ENCODE results near the gene SLC13A4. TPM values are rescaled to one million over a fixed set of nuclear protein-coding genes. Genes with fewer than 3 reads are reported as not detected.
"Not testable (repeated sequence)": the region's sequence is repeated elsewhere in the genome, so short reads cannot be mapped to it uniquely, and the experiment has no call there.

SLC13A4 gene
- not detected in 2 replicates for total RNA-seq
- not detected in 2 replicates for polyA plus RNA-seq
- polyA plus RNA-seq (2011; cell fraction: cytosol; rRNA removed), result not detected in 2 replicates
- not detected in 2 replicates for polyA plus RNA-seq (2011; cell fraction: nucleus; rRNA removed)
- polyA plus RNA-seq (2012), result 0.16 and 0.46 TPM in 2 replicates
- not detected in 2 replicates for polyA minus RNA-seq
- polyA minus RNA-seq (2011; cell fraction: cytosol; rRNA and poly(A)+ RNA removed), result not detected
- not detected in 2 replicates for polyA minus RNA-seq (2011; cell fraction: nucleus; rRNA and poly(A)+ RNA removed)
- Bru-seq, nascent RNA, result not detected
- BruChase-seq, experiment 1, labeled RNA remaining after a 6-hour chase, result percentile 8 among the genes with signal in this experiment
- percentile 2 among the genes with signal in this experiment for BruChase-seq, experiment 2, labeled RNA remaining after a 2-hour chase
- long read RNA-seq, partial matches to known transcripts, result 0 of 7 reads
- long read RNA-seq, other reads (novel, unspliced or antisense), result 7 of 7 reads

GRCh38 chr7:135728136-135728669 is at the start of gene SLC13A4:
TSS of gene SLC13A4 (minus strand) at chr7:135728186. CDS start at chr7:135727496, 690 bp downstream.
- Histone ChIP-seq H3K27me3 (ENCODE audit: control insufficient read depth in 2 of 2, insufficient read depth in 2 of 2, low read length in 2 of 2) (peaks cover 0 to 3% of the 10 kb centered on the region in 2 experiments), H3K4me3 (replicated peaks in 1 of 3; ENCODE audit: insufficient read depth in 1 of 3, low read depth in 1 of 3, low read length in 3 of 3) (no peak within 1 kb of the TSS), H3K36me3 (ENCODE audit: control insufficient read depth in 2 of 2, extremely low read depth in 1 of 2, insufficient read depth in 2 of 2, low read length in 2 of 2) (no peaks in the 10 kb centered on the region), H3K4me2 (ENCODE audit: insufficient read depth, low read length) (no peak within 1 kb of the TSS), H4K20me1 (replicated peaks; ENCODE audit: control insufficient read depth, extremely low read depth, insufficient read depth, low read length) (no peaks in the 10 kb centered on the region), H3K9me1 (replicated peaks; ENCODE audit: control insufficient read depth, extremely low read depth, insufficient read depth, low read length) (no peaks in the 10 kb centered on the region), H3K9me3 (replicated peaks; ENCODE audit: control insufficient read depth, insufficient read depth, low read length) (no peaks in the 10 kb centered on the region), H3K27ac (ENCODE audit: insufficient read depth, low read depth, low read length) (no peak within 1 kb of the TSS), H3K4me1 (ENCODE audit: control insufficient read depth, extremely low read depth, insufficient read depth, low read length) (no peaks in the 10 kb centered on the region), H3K79me2 (ENCODE audit: control insufficient read depth, insufficient read depth, low read length) (no peaks in the 10 kb centered on the region), H3K9ac (replicated peaks; ENCODE audit: extremely low read depth, insufficient read depth, low read length) (no peak within 1 kb of the TSS), H2AFZ (ENCODE audit: low read depth, low read length) (no peak within 1 kb of the TSS)
- BruUV-seq (replicated peaks), result no TSS peak
- intact Hi-C loops (cut with micrococcal nuclease) (no loop called here), dilution Hi-C loops (cut with MboI; ENCODE audit: extremely low pct_ligation_motif_present, low sequenced_read_pairs) (no loop called here)
- DNase-seq (ENCODE audit: low read depth, low spot score) (no peak), FAIRE-seq (no peak)
- CTCF ChIA-PET, result interaction anchor here (0.9 to 1.2 kb wide), 2 partner anchors 12 to 57 kb away, joined by 3 read pairs; no protein-coding TSS in a partner anchor
- no peak for TF ChIP-seq MAX (IDR thresholded peaks at IDR 0.05; ENCODE audit: insufficient read depth, insufficient read length)
- no peak for TF ChIP-seq MYC (IDR thresholded peaks at IDR 0.05; ENCODE audit: low read depth, low read length)
- no peak for TF ChIP-seq JUN (IDR thresholded peaks at IDR 0.05; ENCODE audit: borderline replicate concordance, insufficient read depth, insufficient read length, low read depth)
- TF ChIP-seq CTCF (IDR thresholded peaks at IDR 0.05; ENCODE audit: extremely low read depth in 1 of 2, insufficient read depth in 1 of 2, low read depth in 1 of 2, low read length in 2 of 2), result no peak
- TF ChIP-seq GATA2 (IDR thresholded peaks at IDR 0.05; ENCODE audit: insufficient read depth, insufficient read length, low read depth, low read length), result no peak
- TF ChIP-seq POLR2AphosphoS5 (IDR thresholded peaks at IDR 0.05; ENCODE audit: insufficient read depth, low read depth, low read length), result no peak
- no peak for TF ChIP-seq FOS (IDR thresholded peaks at IDR 0.05; ENCODE audit: borderline replicate concordance, insufficient read depth, low read length)
- TF ChIP-seq POLR2A (IDR thresholded peaks at IDR 0.05; ENCODE audit: low read depth, low read length), result no peak
- TF ChIP-seq EZH2 (IDR thresholded peaks at IDR 0.05; ENCODE audit: borderline replicate concordance, low read depth, low read length, severe bottlenecking), result no peak
- POLR2A ChIA-PET, result no interaction called here

- H3K9me1 ChIP-seq (replicated peaks; ENCODE audit: control insufficient read depth, extremely low read depth, insufficient read depth, low read length); H3K79me2 ChIP-seq (ENCODE audit: control insufficient read depth, insufficient read depth, low read length); CTCF ChIA-PET; FAIRE-seq; H3K9ac ChIP-seq (replicated peaks; ENCODE audit: extremely low read depth, insufficient read depth, low read length); H3K36me3 ChIP-seq (ENCODE audit: control insufficient read depth in 2 of 2, extremely low read depth in 1 of 2, insufficient read depth in 2 of 2, low read length in 2 of 2); DNase-seq (ENCODE audit: low read depth, low spot score); H3K4me1 ChIP-seq (ENCODE audit: control insufficient read depth, extremely low read depth, insufficient read depth, low read length); BruUV-seq (replicated peaks); H3K27ac ChIP-seq (ENCODE audit: insufficient read depth, low read depth, low read length); H3K4me2 ChIP-seq (ENCODE audit: insufficient read depth, low read length); H4K20me1 ChIP-seq (replicated peaks; ENCODE audit: control insufficient read depth, extremely low read depth, insufficient read depth, low read length); POLR2A ChIA-PET; dilution Hi-C loops (cut with MboI; ENCODE audit: extremely low pct_ligation_motif_present, low sequenced_read_pairs); H3K4me3 ChIP-seq (replicated peaks in 1 of 3; ENCODE audit: insufficient read depth in 1 of 3, low read depth in 1 of 3, low read length in 3 of 3); H2AFZ ChIP-seq (ENCODE audit: low read depth, low read length); H3K9me3 ChIP-seq (replicated peaks; ENCODE audit: control insufficient read depth, insufficient read depth, low read length); H3K27me3 ChIP-seq (ENCODE audit: control insufficient read depth in 2 of 2, insufficient read depth in 2 of 2, low read length in 2 of 2); intact Hi-C loops (cut with micrococcal nuclease): not testable (repeated sequence)
Measured at GRCh38 chr7:135775915-135776314, 47.9 kb upstream of the SLC13A4 start.
